Psoas muscle (tissue), 8 donors: ENCODE measurements around the gene RPL32. TPM values are rescaled to one million over a fixed set of nuclear protein-coding genes. Genes with fewer than 3 reads are reported as not detected.
"Not testable (repeated sequence)": the region's sequence is repeated elsewhere in the genome, so short reads cannot be mapped to it uniquely, and the experiment has no call there.

Experiments
- ATAC-seq, 4 donors: fragments of 200-7000 bp; cut with Tn5 transposase; one replicate each; pipeline ENCODE4 v1.9.1; 2020; ENCODE audit warnings: moderate library complexity in 3 of 4, mild to moderate bottlenecking in 2 of 4
- DNase-seq, 2 donors: peaks; one replicate each; pipeline ENCODE4 v3.0.0-alpha.2; 2020
- H3K27ac ChIP-seq: fragments of 200-600 bp; one replicate; pipeline ENCODE4 v1.8.0; 2022
- H3K27me3 ChIP-seq, 3 donors: fragments of 200-600 bp in 1 of 3; one replicate each; pipeline versions ENCODE4 v1.6.1 to v1.8.0; 2013 to 2022; ENCODE audit warnings: low read length in 2 of 3, mild to moderate bottlenecking in 2 of 3, moderate library complexity in 1 of 3; ENCODE audit not compliant: insufficient read depth in 3 of 3
- H3K36me3 ChIP-seq, 2 donors: fragments of 200-600 bp in 1 of 2; one replicate each; pipeline versions ENCODE4 v1.6.1 to v1.8.0; 2013 to 2022; ENCODE audit warnings: low read depth in 1 of 2, mild to moderate bottlenecking in 1 of 2, moderate library complexity in 1 of 2; ENCODE audit not compliant: insufficient read depth in 1 of 2
- H3K4me1 ChIP-seq: fragments of 200-600 bp; one replicate; pipeline ENCODE4 v1.8.0; 2022
- H3K4me3 ChIP-seq: fragments of 200-600 bp; one replicate; pipeline ENCODE4 v1.8.0; 2022; ENCODE audit warnings: mild to moderate bottlenecking
- H3K9me3 ChIP-seq: fragments of 200-600 bp; one replicate; pipeline ENCODE4 v1.8.0; 2022
- WGBS, 3 donors: extraction: QIAGEN DNeasy Blood & Tissue Kit; methylation state at CpG; one replicate each; pipeline versions ENCODE4 v1.1.6 to v1.1.7; 2013; 5-methylcytosine and 5-hydroxymethylcytosine counted together
- intact Hi-C, 2 donors: fragments of 100-400 bp; cut with DNase I; formaldehyde crosslinking; loops; one replicate each; pipeline versions ENCODE4 v1.11.0 to v1.14.2; 2022
- polyA plus RNA-seq, 3 donors: library from polyadenylated mRNA; stranded (reverse); fragments of 200-250 nt; gene quantifications; one replicate each; pipeline ENCODE4 v1.2.3, GENCODE V29; 2013
- total RNA-seq, 4 donors: library from RNA; stranded (reverse); fragmentation: NEBNext Ultra II Directional in 2 of 4; extraction: Animal tissue kit (Norgen Biotek cat#: 25700) in 2 of 4; gene quantifications; one replicate each; pipeline versions ENCODE4 v1.2.1 to v1.2.4, GENCODE V29; 2021 to 2023
- TF ChIP-seq, protein P1 (sequence below): fragments of 200-600 bp; IDR thresholded peaks from one replicate; pipeline ENCODE4 v1.8.0; 2022; ENCODE audit warnings: antibody characterized with exemption
- donor health status: healthy with polysubstance abuse.
- donor health status: DM: no; HTN: no; CAD: no; lungs with moderate emphysema.
- donor health status: Bipolar disorder and iron deficiency.
- donor health status: healthy.
- donor health status: DM: yes; HTN: yes; CAD: no.
- donor health status: DM: no; HTN: no; CAD: no.
- donor health status: DM: no; HTN: no; CAD: no.
- donor health status: DM: yes; HTN: yes; CAD: no.

The RPL32 gene
- total and polyA plus RNA-seq, 7 donors, result 1,418 to 2,939 (median 1,919) TPM

DNA sequence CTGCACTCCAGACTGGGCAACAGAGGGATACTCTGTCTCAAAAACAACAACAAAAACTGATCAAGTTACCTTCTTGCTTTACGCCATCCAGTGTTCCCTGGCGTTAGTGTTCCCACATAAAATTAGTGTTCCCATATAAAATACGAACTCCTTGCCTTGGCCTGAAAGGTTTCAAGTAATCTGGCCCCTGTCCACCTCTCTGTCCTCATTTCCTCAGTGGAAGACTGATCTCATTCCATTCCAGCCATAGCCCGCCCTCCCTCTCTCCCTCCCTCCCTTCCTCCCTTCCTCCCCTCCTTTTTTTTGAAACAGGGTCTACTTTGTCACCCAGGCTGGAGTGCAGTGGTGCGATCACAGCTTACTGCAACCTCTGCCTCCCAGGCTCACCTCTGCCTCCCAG lies 47.7 kb downstream of the RPL32 start:
- intact Hi-C loops, result no loop called here
- Histone ChIP-seq H3K4me1 (peaks cover 8% of the 10 kb centered on the region), H3K9me3 (no peaks in the 10 kb centered on the region), H3K27ac (peak overlapping the region; percentile 58), H3K4me3 (no peak overlapping the region), H3K27me3 (no peaks in the 10 kb centered on the region), H3K36me3 (no peaks in the 10 kb centered on the region)
- ATAC-seq (peak in 1 of 4 donors; percentile 16), DNase-seq (no peak)
- WGBS, 3 donors, result 32 to 59% (median 37%) methylated on average over 5 of the region's 5 CpGs
- TF ChIP-seq, protein P1, sequence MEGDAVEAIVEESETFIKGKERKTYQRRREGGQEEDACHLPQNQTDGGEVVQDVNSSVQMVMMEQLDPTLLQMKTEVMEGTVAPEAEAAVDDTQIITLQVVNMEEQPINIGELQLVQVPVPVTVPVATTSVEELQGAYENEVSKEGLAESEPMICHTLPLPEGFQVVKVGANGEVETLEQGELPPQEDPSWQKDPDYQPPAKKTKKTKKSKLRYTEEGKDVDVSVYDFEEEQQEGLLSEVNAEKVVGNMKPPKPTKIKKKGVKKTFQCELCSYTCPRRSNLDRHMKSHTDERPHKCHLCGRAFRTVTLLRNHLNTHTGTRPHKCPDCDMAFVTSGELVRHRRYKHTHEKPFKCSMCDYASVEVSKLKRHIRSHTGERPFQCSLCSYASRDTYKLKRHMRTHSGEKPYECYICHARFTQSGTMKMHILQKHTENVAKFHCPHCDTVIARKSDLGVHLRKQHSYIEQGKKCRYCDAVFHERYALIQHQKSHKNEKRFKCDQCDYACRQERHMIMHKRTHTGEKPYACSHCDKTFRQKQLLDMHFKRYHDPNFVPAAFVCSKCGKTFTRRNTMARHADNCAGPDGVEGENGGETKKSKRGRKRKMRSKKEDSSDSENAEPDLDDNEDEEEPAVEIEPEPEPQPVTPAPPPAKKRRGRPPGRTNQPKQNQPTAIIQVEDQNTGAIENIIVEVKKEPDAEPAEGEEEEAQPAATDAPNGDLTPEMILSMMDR, result no peak

DNA sequence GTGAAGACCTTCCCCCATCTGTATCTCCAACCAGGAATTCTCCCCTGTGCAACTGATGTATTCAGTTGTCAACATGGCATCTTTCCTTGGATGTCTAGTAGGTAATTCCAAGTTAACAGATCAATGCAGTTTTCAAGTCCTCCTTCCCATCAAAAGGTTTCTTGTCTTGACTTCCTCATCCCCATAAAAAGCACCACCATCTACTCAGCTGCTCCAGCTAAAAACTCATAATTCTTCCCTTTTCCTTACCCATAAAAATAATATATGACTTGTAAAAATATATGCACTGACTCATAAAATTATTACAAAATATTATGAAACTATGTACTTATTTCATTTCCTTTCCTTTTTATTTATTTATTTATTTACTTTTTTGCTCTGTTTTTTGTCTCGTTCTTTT lies 49.9 kb downstream of the RPL32 start:
- H3K36me3 ChIP-seq, result no peaks in the 10 kb centered on the region
- intact Hi-C loops, result no loop called here
- ATAC-seq, result no peak
- no peaks in the 10 kb centered on the region for H3K27me3 ChIP-seq
- TF ChIP-seq, protein P1, result no peak
- 88 to 91% (median 91%) methylated on average over 1 of the region's 1 CpG for WGBS, 3 donors
- no peaks in the 10 kb centered on the region for H3K9me3 ChIP-seq
- H3K27ac ChIP-seq, result no peak overlapping the region
- DNase-seq, result no peak
- peaks cover 3% of the 10 kb centered on the region for H3K4me1 ChIP-seq
- no peak overlapping the region for H3K4me3 ChIP-seq

DNA sequence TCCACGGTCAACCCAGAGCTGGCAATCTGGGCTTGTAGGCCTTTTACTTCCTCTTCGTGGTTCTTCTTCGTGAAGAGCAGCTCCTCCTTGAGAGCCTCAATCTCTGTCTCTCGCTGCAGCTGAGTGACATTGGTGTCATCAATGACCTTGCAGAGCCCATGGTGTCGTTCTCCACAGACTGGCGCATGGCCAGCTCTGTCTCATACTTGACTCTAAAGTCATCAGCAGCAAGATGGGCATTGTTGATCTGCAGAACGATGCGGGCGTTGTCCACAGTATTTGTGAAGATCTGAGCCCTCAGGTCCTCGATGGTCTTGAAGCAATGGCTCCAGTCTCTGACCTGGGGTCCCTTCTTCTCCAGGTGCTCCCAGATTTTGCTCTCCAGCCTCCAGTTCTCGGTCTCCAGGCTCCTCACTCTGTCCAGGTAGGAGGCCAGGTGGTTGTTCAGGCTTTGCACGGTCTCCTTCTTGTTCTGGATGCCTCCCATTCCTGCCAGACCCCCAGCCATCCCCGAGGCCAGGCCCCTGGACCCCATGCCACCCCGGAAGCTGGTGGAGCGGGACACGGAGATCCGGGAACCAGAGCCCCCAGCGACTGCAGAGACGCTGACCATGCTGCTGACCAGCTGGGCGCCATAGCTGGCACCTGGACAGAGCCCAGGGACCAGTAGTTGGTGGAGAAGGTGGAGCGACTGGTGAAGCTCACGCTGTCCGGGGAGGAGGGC lies 53.2 kb downstream of the RPL32 start:
- H3K9me3 ChIP-seq, DNase-seq, H3K4me3 ChIP-seq, ATAC-seq, H3K27ac ChIP-seq, intact Hi-C loops, H3K4me1 ChIP-seq, H3K27me3 ChIP-seq, H3K36me3 ChIP-seq: not testable (repeated sequence)
- WGBS, 3 donors, result 86 to 91% (median 88%) methylated on average over 22 to 23 of the region's 23 CpGs

DNA sequence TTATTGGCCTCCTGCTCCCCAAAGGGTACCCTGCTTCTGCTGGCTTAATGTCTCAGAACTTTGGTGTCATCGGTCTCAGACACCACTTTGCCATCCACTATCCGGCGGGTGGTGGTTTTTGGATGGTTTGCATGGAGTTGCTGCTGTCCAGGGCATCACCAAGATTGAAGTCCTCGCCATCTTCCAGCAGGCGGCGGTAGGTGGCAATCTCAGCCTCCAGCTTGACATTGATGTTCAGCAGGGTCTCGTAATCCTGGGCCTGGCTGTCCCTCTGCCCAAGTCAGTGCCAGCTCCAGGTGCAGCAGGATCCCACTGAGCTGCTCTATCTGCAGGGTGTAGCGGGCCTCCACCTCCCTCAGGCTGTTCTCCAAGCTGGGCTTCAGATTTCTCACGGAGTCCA lies 54.0 kb downstream of the RPL32 start:
- DNase-seq, result peak; percentile 56 to 76
- H3K9me3 ChIP-seq, H3K4me3 ChIP-seq, H3K27me3 ChIP-seq, H3K27ac ChIP-seq, H3K36me3 ChIP-seq, H3K4me1 ChIP-seq, intact Hi-C loops: not testable (repeated sequence)
- 41 to 64% (median 51%) methylated on average over 9 of the region's 9 CpGs for WGBS, 3 donors
- ATAC-seq, result peak in 2 of 4 donors; percentile 51 to 70

DNA sequence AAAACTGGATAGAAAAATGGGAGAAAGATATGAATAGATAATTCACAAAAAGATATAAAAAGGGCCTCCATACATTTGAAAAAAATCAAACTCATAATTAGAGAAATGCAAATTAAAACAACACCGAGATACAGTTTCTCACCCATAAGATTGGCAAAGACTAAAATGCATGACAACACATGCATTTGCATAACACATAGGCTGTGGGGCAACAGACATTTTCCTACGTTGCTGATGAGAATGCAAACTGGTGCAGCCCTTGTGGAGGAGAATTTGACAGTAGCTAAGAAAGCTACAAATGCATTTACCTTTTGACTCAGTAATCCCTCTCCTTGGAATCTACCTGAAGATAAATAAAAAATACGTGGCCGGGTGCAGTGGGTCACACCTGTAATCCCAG lies 56.3 kb downstream of the RPL32 start:
- Histone ChIP-seq H3K27me3 (no peaks in the 10 kb centered on the region), H3K27ac (no peak overlapping the region), H3K9me3 (no peaks in the 10 kb centered on the region), H3K4me3 (no peak overlapping the region), H3K36me3 (no peaks in the 10 kb centered on the region), H3K4me1 (peaks cover 4% of the 10 kb centered on the region)
- TF ChIP-seq, protein P1, result no peak
- no peak for ATAC-seq
- no peak for DNase-seq
- 64 to 76% (median 65%) methylated on average over 4 of the region's 4 CpGs for WGBS, 3 donors
- intact Hi-C loops, result no loop called here

Other genes starting within 250 kb of the RPL32 start
- gene RAF1, start 177.4 kb downstream of the RPL32 start, total RNA-seq, result 100 to 1,000 TPM; 109 to 221 (median 160) TPM
- 100 to 1,000 TPM in 2 of 3 donors, 10 to 100 TPM in 1; 87.2 to 391 (median 132) TPM for gene RAF1, start 177.4 kb downstream of the RPL32 start, polyA plus RNA-seq
- 1 to 10 TPM in 3 of 4 donors, under 1 TPM in 1; 0.59 to 4.4 (median 2.3) TPM for gene TMEM40, start 82.3 kb downstream of the RPL32 start, total RNA-seq
- under 1 TPM; 0.30 to 0.52 (median 0.40) TPM for gene TMEM40, start 82.3 kb downstream of the RPL32 start, polyA plus RNA-seq
- 100 to 1,000 TPM; 128 to 220 (median 138) TPM for gene CAND2, start 44.9 kb downstream of the RPL32 start, total RNA-seq
- 10 to 100 TPM in 2 of 3 donors, 1 to 10 TPM in 1; 3.7 to 65.3 (median 48.8) TPM for gene CAND2, start 44.9 kb downstream of the RPL32 start, polyA plus RNA-seq
- 10 to 100 TPM; 28.0 to 45.4 (median 33.9) TPM for gene IQSEC1, start 231.9 kb upstream of the RPL32 start, total RNA-seq
- 10 to 100 TPM in 2 of 3 donors, 1 to 10 TPM in 1; 8.6 to 22.0 (median 10.8) TPM for gene IQSEC1, start 231.9 kb upstream of the RPL32 start, polyA plus RNA-seq